ENCODE data around the gene ZKSCAN3. TPM values are rescaled to one million over a fixed set of nuclear protein-coding genes. Genes with fewer than 3 reads are reported as not detected.
"Not testable (repeated sequence)": the region's sequence is repeated elsewhere in the genome, so short reads cannot be mapped to it uniquely, and the experiment has no call there.

The ZKSCAN3 gene
- 3.7 TPM for total RNA-seq (2013)
- polyA plus RNA-seq = 1 to 10 TPM in 2 of 3 donors, under 1 TPM in 1; 0.36 to 1.7 (median 1.6) TPM
- polyA minus RNA-seq = 1.2 and 1.8 TPM in 2 replicates
- total RNA-seq = 0.25 to 3.2 (median 1.2) reads per million in 11 experiments

- Mint-ChIP-seq H3K4me3 (peak within 1 kb of the TSS; percentile 99 to 100), H3K36me3 (peaks cover 0 to 3% of the 10 kb centered on the region in 2 donors), H3K4me1 (peaks cover 22% of the 10 kb centered on the region), H3K9me3 (no peaks in the 10 kb centered on the region), H3K27me3 (ENCODE audit: low read depth in 3 of 3) (peaks cover 2 to 4% (median 3%) of the 10 kb centered on the region in 3 donors), H3K27ac (peak within 1 kb of the TSS; percentile 86 to 96 (median 92))
- H3K27me3 ChIP-seq (ENCODE audit: control insufficient read depth in 2 of 2, insufficient read depth in 2 of 2, low read length in 2 of 2) = no peaks in the 10 kb centered on the region
- H3K79me2 ChIP-seq (ENCODE audit: insufficient read depth, low read length) = peaks cover 36% of the 10 kb centered on the region
- H3K9ac ChIP-seq (ENCODE audit: insufficient read depth, low read length, poor library complexity, severe bottlenecking) = peak within 1 kb of the TSS; percentile 75
- peak within 1 kb of the TSS; percentile 18 to 81 for H3K27ac ChIP-seq (ENCODE audit: low read depth in 1 of 2, low read length in 2 of 2)
- DNase-seq = peak; percentile 47 to 67 (median 50)
- peak within 1 kb of the TSS; percentile 81 for H3K4me2 ChIP-seq (replicated peaks; ENCODE audit: extremely low read depth, low read length, poor library complexity, severe bottlenecking)
- intact Hi-C loops (cut with micrococcal nuclease) = loop anchor here in 1 of 2 donors (10.0 kb wide), 1 partner anchor 205 kb away; the partner anchor contains the start of gene ZKSCAN8
- TF ChIP-seq, protein P1, sequence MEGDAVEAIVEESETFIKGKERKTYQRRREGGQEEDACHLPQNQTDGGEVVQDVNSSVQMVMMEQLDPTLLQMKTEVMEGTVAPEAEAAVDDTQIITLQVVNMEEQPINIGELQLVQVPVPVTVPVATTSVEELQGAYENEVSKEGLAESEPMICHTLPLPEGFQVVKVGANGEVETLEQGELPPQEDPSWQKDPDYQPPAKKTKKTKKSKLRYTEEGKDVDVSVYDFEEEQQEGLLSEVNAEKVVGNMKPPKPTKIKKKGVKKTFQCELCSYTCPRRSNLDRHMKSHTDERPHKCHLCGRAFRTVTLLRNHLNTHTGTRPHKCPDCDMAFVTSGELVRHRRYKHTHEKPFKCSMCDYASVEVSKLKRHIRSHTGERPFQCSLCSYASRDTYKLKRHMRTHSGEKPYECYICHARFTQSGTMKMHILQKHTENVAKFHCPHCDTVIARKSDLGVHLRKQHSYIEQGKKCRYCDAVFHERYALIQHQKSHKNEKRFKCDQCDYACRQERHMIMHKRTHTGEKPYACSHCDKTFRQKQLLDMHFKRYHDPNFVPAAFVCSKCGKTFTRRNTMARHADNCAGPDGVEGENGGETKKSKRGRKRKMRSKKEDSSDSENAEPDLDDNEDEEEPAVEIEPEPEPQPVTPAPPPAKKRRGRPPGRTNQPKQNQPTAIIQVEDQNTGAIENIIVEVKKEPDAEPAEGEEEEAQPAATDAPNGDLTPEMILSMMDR (IDR thresholded peaks at IDR 0.05) = no peak
- no peaks in the 10 kb centered on the region for H3K36me3 ChIP-seq (replicated peaks in 1 of 2; ENCODE audit: control insufficient read depth in 1 of 2, insufficient read depth in 2 of 2, low read length in 2 of 2)
- H3K9me3 ChIP-seq (replicated peaks in 1 of 2; ENCODE audit: control insufficient read depth in 1 of 2, insufficient read depth in 1 of 2, low read length in 2 of 2) = no peaks in the 10 kb centered on the region
- H2AFZ ChIP-seq (ENCODE audit: insufficient read depth, low read depth, low read length, poor library complexity, severe bottlenecking) = peak within 1 kb of the TSS; percentile 92
- WGBS (ENCODE audit: insufficient coverage) = 0% methylated on average over 18 of the region's 30 CpGs
- H3K4me3 ChIP-seq (replicated peaks in 1 of 3; ENCODE audit: low read depth in 2 of 3, low read length in 3 of 3) = peak within 1 kb of the TSS; percentile 64 to 85 (median 75)
- H3K4me1 ChIP-seq (ENCODE audit: control insufficient read depth in 1 of 2, insufficient read depth in 2 of 2, low read length in 2 of 2) = peaks cover 12 to 22% of the 10 kb centered on the region in 2 donors
- no peaks in the 10 kb centered on the region for H4K20me1 ChIP-seq (ENCODE audit: insufficient read depth, low read length)
These were observed at the start of gene ZKSCAN3 for GRCh38 chr6:28349892-28350737. TSS of gene ZKSCAN3 (plus strand) at chr6:28349947. CDS start at chr6:28359587, 9,640 bp downstream.

DNA sequence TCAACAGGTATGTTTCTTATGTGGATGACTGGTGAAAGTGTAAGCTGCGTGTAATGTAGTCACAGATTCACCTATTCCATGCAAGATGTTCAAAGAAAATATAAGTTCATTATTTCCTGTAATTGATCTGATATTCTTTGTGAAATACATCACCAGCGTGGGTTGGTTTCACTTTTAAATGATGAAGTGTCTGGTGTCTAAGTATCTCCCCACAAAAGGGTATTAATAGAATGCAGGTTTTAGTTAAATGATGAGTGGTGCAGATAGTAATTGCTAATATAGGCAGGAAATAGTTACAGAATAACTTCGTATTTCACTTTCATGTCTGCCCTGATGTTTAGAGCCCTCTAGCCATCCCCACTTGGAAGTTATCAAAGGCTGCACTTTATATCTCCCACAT lies 46.2 kb upstream of the ZKSCAN3 start:
- no peak overlapping the region for H3K4me3 ChIP-seq (replicated peaks in 1 of 3; ENCODE audit: low read depth in 2 of 3, low read length in 3 of 3)
- H3K9ac ChIP-seq (ENCODE audit: insufficient read depth, low read length, poor library complexity, severe bottlenecking) = no peak overlapping the region
- DNase-seq = no peak
- H3K27ac Mint-ChIP-seq = no peak overlapping the region
- WGBS (ENCODE audit: insufficient coverage) = 100% methylated on average over 1 of the region's 3 CpGs
- TF ChIP-seq, protein P1 (IDR thresholded peaks at IDR 0.05) = no peak
- H3K4me2 ChIP-seq (replicated peaks; ENCODE audit: extremely low read depth, low read length, poor library complexity, severe bottlenecking) = no peak overlapping the region
- peaks cover 0 to 11% (median 4%) of the 10 kb centered on the region in 7 donors for H3K9me3 Mint-ChIP-seq
- H2AFZ ChIP-seq (ENCODE audit: insufficient read depth, low read depth, low read length, poor library complexity, severe bottlenecking) = no peak overlapping the region
- no peak overlapping the region for H3K4me3 Mint-ChIP-seq
- no peaks in the 10 kb centered on the region for H3K4me1 Mint-ChIP-seq
- no peaks in the 10 kb centered on the region for H4K20me1 ChIP-seq (ENCODE audit: insufficient read depth, low read length)
- H3K27me3 Mint-ChIP-seq (ENCODE audit: low read depth in 3 of 3) = no peaks in the 10 kb centered on the region
- no peaks in the 10 kb centered on the region for H3K27me3 ChIP-seq (ENCODE audit: control insufficient read depth in 2 of 2, insufficient read depth in 2 of 2, low read length in 2 of 2)
- intact Hi-C loops (cut with micrococcal nuclease) = no loop called here
- no peaks in the 10 kb centered on the region for H3K36me3 Mint-ChIP-seq
- H3K79me2 ChIP-seq (ENCODE audit: insufficient read depth, low read length) = no peaks in the 10 kb centered on the region
- no peaks in the 10 kb centered on the region for H3K9me3 ChIP-seq (replicated peaks in 1 of 2; ENCODE audit: control insufficient read depth in 1 of 2, insufficient read depth in 1 of 2, low read length in 2 of 2)
- H3K36me3 ChIP-seq (replicated peaks in 1 of 2; ENCODE audit: control insufficient read depth in 1 of 2, insufficient read depth in 2 of 2, low read length in 2 of 2) = no peaks in the 10 kb centered on the region
- H3K4me1 ChIP-seq (ENCODE audit: control insufficient read depth in 1 of 2, insufficient read depth in 2 of 2, low read length in 2 of 2) = no peaks in the 10 kb centered on the region
- H3K27ac ChIP-seq (ENCODE audit: low read depth in 1 of 2, low read length in 2 of 2) = no peak overlapping the region

- H3K4me3 Mint-ChIP-seq; H3K4me1 ChIP-seq (ENCODE audit: control insufficient read depth in 1 of 2, insufficient read depth in 2 of 2, low read length in 2 of 2); H3K27me3 ChIP-seq (ENCODE audit: control insufficient read depth in 2 of 2, insufficient read depth in 2 of 2, low read length in 2 of 2); H3K4me2 ChIP-seq (replicated peaks; ENCODE audit: extremely low read depth, low read length, poor library complexity, severe bottlenecking); DNase-seq; H3K4me1 Mint-ChIP-seq; H3K27ac Mint-ChIP-seq; H3K27ac ChIP-seq (ENCODE audit: low read depth in 1 of 2, low read length in 2 of 2); H3K36me3 Mint-ChIP-seq; H3K36me3 ChIP-seq (replicated peaks in 1 of 2; ENCODE audit: control insufficient read depth in 1 of 2, insufficient read depth in 2 of 2, low read length in 2 of 2); H3K79me2 ChIP-seq (ENCODE audit: insufficient read depth, low read length); H3K9ac ChIP-seq (ENCODE audit: insufficient read depth, low read length, poor library complexity, severe bottlenecking); H4K20me1 ChIP-seq (ENCODE audit: insufficient read depth, low read length); H3K9me3 ChIP-seq (replicated peaks in 1 of 2; ENCODE audit: control insufficient read depth in 1 of 2, insufficient read depth in 1 of 2, low read length in 2 of 2); intact Hi-C loops (cut with micrococcal nuclease); H3K4me3 ChIP-seq (replicated peaks in 1 of 3; ENCODE audit: low read depth in 2 of 3, low read length in 3 of 3); H2AFZ ChIP-seq (ENCODE audit: insufficient read depth, low read depth, low read length, poor library complexity, severe bottlenecking); H3K27me3 Mint-ChIP-seq (ENCODE audit: low read depth in 3 of 3): not testable (repeated sequence)
- H3K9me3 Mint-ChIP-seq = peaks cover 0 to 15% (median 6%) of the 10 kb centered on the region in 7 donors
These were observed 43.4 kb upstream of the ZKSCAN3 start for GRCh38 chr6:28306363-28306762.
